Calu3 (cell line): ENCODE measurements around the gene HNRNPD. TPM values are rescaled to one million over a fixed set of nuclear protein-coding genes. Genes with fewer than 3 reads are reported as not detected.
"Not testable (repeated sequence)": the region's sequence is repeated elsewhere in the genome, so short reads cannot be mapped to it uniquely, and the experiment has no call there.

Experiments
- BruUV-seq: library from RNA; stranded (reverse); fragments of 400-500 nt; replicated peaks from 2 replicates; lab custom pipeline; 2021; lab: Mats Ljungman, UMichigan
- CTCF ChIA-PET: fragments of 300-600 bp; sonication (Branson Sonifier 250); formaldehyde crosslinking; loops from one replicate; lab custom pipeline; 2022; ENCODE audit warnings: antibody characterized with exemption; lab: Charles Lee
- DNase-seq: peaks from one replicate; pipeline ENCODE4 v3.0.0; 2022
- H3K27ac Mint-ChIP-seq: one replicate; pipeline ENCODE4 v1.8.0; 2022; ENCODE audit warnings: mixed read lengths; ENCODE audit not compliant: unreplicated experiment
- H3K27me3 Mint-ChIP-seq: one replicate; pipeline ENCODE4 v1.8.0; 2022; ENCODE audit warnings: mixed read lengths; ENCODE audit not compliant: unreplicated experiment
- H3K36me3 Mint-ChIP-seq: one replicate; pipeline ENCODE4 v1.8.0; 2022; ENCODE audit warnings: mild to moderate bottlenecking, moderate library complexity, mixed read lengths; ENCODE audit not compliant: insufficient read depth, unreplicated experiment
- H3K4me1 Mint-ChIP-seq: one replicate; pipeline ENCODE4 v1.8.0; 2022; ENCODE audit warnings: mild to moderate bottlenecking, low read depth, mixed read lengths; ENCODE audit not compliant: unreplicated experiment
- H3K4me3 Mint-ChIP-seq: one replicate; pipeline ENCODE4 v1.8.0; 2022; ENCODE audit warnings: mild to moderate bottlenecking, low read depth, moderate library complexity, mixed read lengths; ENCODE audit not compliant: unreplicated experiment
- H3K9me3 Mint-ChIP-seq: one replicate; pipeline ENCODE4 v1.8.0; 2022; ENCODE audit warnings: low read depth, mixed read lengths; ENCODE audit not compliant: unreplicated experiment
- CTCF ChIP-seq: fragments of 200-600 bp; IDR thresholded peaks from one replicate; pipeline ENCODE4 v1.8.0; 2022; ENCODE audit warnings: antibody characterized with exemption; ENCODE audit not compliant: unreplicated experiment
- intact Hi-C: fragments of 100-400 bp; cut with micrococcal nuclease; formaldehyde crosslinking; loops from one replicate; pipeline ENCODE4 v1.10.0; 2022; ENCODE audit not compliant: unreplicated experiment
- total RNA-seq: library from RNA; stranded (reverse); gene quantifications from 2 replicates; pipeline ENCODE4 v1.2.3, GENCODE V29; 2022

The HNRNPD gene
- total RNA-seq, 1 experiment from 2014 or later: 272 TPM

GRCh38 chr4:82388405-82388804, 14.6 kb upstream of the HNRNPD start:
- no peak for DNase-seq
- Mint-ChIP-seq H3K9me3 (peaks cover 5% of the 10 kb centered on the region), H3K27me3 (no peaks in the 10 kb centered on the region), H3K4me3 (no peak overlapping the region), H3K36me3 (no peaks in the 10 kb centered on the region), H3K27ac (no peak overlapping the region), H3K4me1 (no peaks in the 10 kb centered on the region)
- BruUV-seq: no TSS peak
- CTCF ChIA-PET: no interaction called here
- intact Hi-C loops: no loop called here
- no peak for TF ChIP-seq CTCF

- H3K4me3 Mint-ChIP-seq, H3K27me3 Mint-ChIP-seq, CTCF ChIA-PET, DNase-seq, BruUV-seq, intact Hi-C loops, H3K9me3 Mint-ChIP-seq, H3K4me1 Mint-ChIP-seq, H3K36me3 Mint-ChIP-seq: not testable (repeated sequence)
- peak overlapping the region; percentile 26 for H3K27ac Mint-ChIP-seq
Observed at GRCh38 chr4:82386312-82386711, 12.5 kb upstream of the HNRNPD start.

- Mint-ChIP-seq H3K4me3 (no peak overlapping the region), H3K4me1 (peaks cover 12% of the 10 kb centered on the region), H3K9me3 (peaks cover 5% of the 10 kb centered on the region), H3K27ac (no peak overlapping the region), H3K36me3 (no peaks in the 10 kb centered on the region), H3K27me3 (no peaks in the 10 kb centered on the region)
- intact Hi-C loops: no loop called here
- no peak for TF ChIP-seq CTCF
- CTCF ChIA-PET: no interaction called here
- BruUV-seq: no TSS peak
- no peak for DNase-seq
Observed at GRCh38 chr4:82382751-82383150, 9.0 kb upstream of the HNRNPD start.

- no peak for TF ChIP-seq CTCF
Observed at GRCh38 chr4:82381661-82382296, 8.0 kb upstream of the HNRNPD start.

GRCh38 chr4:82381235-82381634, 7.4 kb upstream of the HNRNPD start:
- intact Hi-C loops: no loop called here
- Mint-ChIP-seq H3K27me3 (no peaks in the 10 kb centered on the region), H3K4me3 (no peak overlapping the region), H3K9me3 (peaks cover 5% of the 10 kb centered on the region), H3K4me1 (peaks cover 18% of the 10 kb centered on the region), H3K27ac (no peak overlapping the region), H3K36me3 (peaks cover 5% of the 10 kb centered on the region)
- CTCF ChIA-PET: no interaction called here
- DNase-seq: no peak
- no peak for TF ChIP-seq CTCF
- BruUV-seq: no TSS peak

More at GRCh38 chr4:82381661-82382296, 8.0 kb upstream of the HNRNPD start:
- intact Hi-C loops: no loop called here
- Mint-ChIP-seq H3K4me1 (peaks cover 13% of the 10 kb centered on the region), H3K4me3 (no peak overlapping the region), H3K27ac (no peak overlapping the region), H3K36me3 (no peaks in the 10 kb centered on the region), H3K9me3 (peaks cover 5% of the 10 kb centered on the region), H3K27me3 (no peaks in the 10 kb centered on the region)
- BruUV-seq: no TSS peak
- CTCF ChIA-PET: no interaction called here
- no peak for DNase-seq
